Duodenal mucosa (tissue), 2 donors: ENCODE results near the gene AKR1D1.

Source experiments
- H3K27ac ChIP-seq: one replicate; pipeline ENCODE4 v1.7.0; 2013; ENCODE audit warnings: low read depth, low read length
- H3K27me3 ChIP-seq, 2 donors: one replicate each; pipeline ENCODE4 v1.7.0; 2013; ENCODE audit warnings: low read length in 2 of 2, control low read depth in 1 of 2; ENCODE audit not compliant: insufficient read depth in 2 of 2, control insufficient read depth in 1 of 2
- H3K36me3 ChIP-seq, 2 donors: one replicate each; pipeline ENCODE4 v1.7.0; 2013; ENCODE audit warnings: low read length in 2 of 2, control low read depth in 1 of 2; ENCODE audit not compliant: insufficient read depth in 2 of 2, control insufficient read depth in 1 of 2
- H3K4me1 ChIP-seq, 2 donors: one replicate each; pipeline ENCODE4 v1.7.0; 2013; ENCODE audit warnings: low read length in 2 of 2, control low read depth in 1 of 2; ENCODE audit not compliant: insufficient read depth in 2 of 2, control insufficient read depth in 1 of 2
- H3K4me3 ChIP-seq, 2 donors: one replicate each; pipeline ENCODE4 v1.7.0; 2013; ENCODE audit warnings: low read length in 2 of 2, low read depth in 1 of 2
- H3K9ac ChIP-seq, 2 donors: one replicate each; pipeline ENCODE4 v1.7.0; 2013; ENCODE audit warnings: low read length in 2 of 2, low read depth in 1 of 2
- H3K9me3 ChIP-seq, 2 donors: one replicate each; pipeline ENCODE4 v1.7.0; 2013; ENCODE audit warnings: low read length in 2 of 2, control low read depth in 1 of 2; ENCODE audit not compliant: control insufficient read depth in 1 of 2

Gene AKR1D1

DNA sequence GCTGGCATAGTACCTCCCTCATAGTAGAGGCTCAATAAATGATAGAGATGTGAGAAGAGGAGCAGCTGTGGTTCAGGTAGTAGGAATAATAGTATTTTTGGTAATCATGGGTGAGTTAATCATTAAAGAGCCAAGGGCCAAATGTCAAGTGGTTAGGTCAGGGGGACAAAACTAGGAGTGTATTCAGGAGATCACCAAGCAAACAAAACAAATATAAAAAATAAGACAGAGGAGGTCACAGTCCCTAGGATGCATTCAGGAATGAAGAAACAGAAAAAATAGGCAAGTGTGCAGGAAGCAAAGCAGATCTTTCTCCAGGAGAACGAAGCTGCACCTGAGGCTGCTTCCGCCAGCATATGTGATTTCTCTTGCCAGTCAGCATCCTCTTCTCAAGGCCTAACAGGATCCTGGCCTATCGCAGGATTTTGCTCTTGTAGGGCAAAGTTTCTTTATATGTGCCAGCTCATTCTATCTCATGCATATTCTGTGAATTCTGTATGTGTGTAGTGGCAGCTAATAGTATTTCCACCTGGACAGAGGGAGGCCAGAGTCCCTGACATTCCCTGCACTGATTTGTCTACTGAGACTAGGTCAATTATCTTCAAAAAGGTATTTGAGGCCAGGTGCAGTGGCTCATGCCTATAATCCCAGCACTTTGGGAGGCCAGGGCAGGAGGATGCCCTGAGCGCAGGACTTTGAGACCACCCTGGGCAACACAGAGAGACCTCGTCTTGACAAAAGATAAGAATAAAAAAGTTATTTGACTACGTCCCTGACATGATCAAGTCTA, 82.7 kb downstream of the AKR1D1 start:
- no peaks in the 10 kb centered on the region for H3K27me3 ChIP-seq
- H3K4me3 ChIP-seq: no peak overlapping the region
- peaks cover under 1% of the 10 kb centered on the region in 2 donors for H3K9me3 ChIP-seq
- no peaks in the 10 kb centered on the region for H3K4me1 ChIP-seq
- H3K36me3 ChIP-seq: no peaks in the 10 kb centered on the region
- H3K9ac ChIP-seq: no peak overlapping the region
- no peak overlapping the region for H3K27ac ChIP-seq

DNA sequence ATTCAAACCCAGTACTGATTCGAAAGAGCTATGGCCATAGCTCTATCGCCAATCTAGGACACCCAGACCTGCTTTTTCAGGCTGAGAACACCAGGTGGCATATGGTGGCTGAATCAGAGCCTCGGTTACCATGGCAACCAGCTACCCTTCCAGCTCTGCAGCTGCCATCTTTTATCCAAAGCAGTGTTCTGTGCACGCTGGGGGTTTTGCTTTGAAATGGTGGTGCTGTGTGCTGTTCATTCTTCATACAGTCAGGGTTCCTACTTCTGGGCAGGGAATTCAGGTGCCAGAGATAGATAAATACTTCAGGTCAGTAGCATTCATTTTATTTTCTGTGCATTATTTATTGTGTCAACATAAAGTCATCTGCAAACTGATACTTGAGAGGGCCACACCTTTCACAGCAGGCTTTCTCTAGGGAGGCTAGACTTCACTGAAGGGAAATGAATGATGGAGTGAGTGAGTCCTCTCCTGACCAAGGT, 85.4 kb downstream of the AKR1D1 start:
- H3K9me3 ChIP-seq: peaks cover 11 to 14% of the 10 kb centered on the region in 2 donors
- H3K27me3 ChIP-seq: no peaks in the 10 kb centered on the region
- H3K4me3 ChIP-seq: no peak overlapping the region
- H3K9ac ChIP-seq: no peak overlapping the region
- H3K27ac ChIP-seq: no peak overlapping the region
- H3K36me3 ChIP-seq: no peaks in the 10 kb centered on the region
- H3K4me1 ChIP-seq: no peaks in the 10 kb centered on the region

DNA sequence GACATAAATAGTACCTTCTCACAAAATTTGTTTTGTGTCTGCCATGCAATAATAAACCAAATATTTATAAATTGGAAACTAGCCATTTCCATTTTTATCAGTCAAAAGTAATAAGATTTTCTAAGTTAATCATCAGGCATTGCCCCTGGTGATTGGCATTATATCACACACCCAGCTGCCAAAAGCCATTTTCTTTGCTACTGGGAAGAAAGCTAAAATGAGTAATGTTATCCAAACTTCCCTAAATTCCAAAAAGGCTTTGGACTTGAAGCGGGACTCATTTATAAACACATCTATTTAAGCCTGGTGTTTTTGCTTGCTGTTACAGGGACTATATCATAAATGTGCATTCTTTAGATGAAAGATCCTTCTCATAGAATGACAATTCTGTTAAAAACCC, 86.0 kb downstream of the AKR1D1 start:
- no peaks in the 10 kb centered on the region for H3K36me3 ChIP-seq
- no peaks in the 10 kb centered on the region for H3K4me1 ChIP-seq
- no peak overlapping the region for H3K27ac ChIP-seq
- H3K9me3 ChIP-seq: peaks cover 11 to 14% of the 10 kb centered on the region in 2 donors
- no peaks in the 10 kb centered on the region for H3K27me3 ChIP-seq
- no peak overlapping the region for H3K4me3 ChIP-seq
- no peak overlapping the region for H3K9ac ChIP-seq

DNA sequence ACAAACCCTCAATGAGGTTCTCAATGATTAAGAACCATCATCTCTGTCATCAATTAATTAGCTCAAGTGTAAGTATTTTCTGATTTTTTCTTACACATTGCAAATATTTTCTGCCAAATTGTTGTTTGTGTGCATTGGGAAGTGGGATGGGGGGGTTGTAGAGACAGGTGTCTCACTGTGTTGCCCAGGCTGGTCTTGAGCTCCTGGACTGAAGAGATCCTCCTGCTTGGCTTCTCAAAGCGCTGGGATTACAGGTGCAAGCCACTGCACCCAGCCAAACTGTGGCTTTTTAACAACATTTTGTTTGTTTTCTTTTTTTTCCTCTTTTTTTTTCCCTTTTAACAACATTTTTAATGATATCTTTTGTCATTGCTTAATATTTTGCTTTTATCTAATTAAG, 87.5 kb downstream of the AKR1D1 start:
- H3K4me3 ChIP-seq: no peak overlapping the region
- H3K4me1 ChIP-seq: no peaks in the 10 kb centered on the region
- H3K27ac ChIP-seq: no peak overlapping the region
- peaks cover 11 to 14% of the 10 kb centered on the region in 2 donors for H3K9me3 ChIP-seq
- no peaks in the 10 kb centered on the region for H3K36me3 ChIP-seq
- no peaks in the 10 kb centered on the region for H3K27me3 ChIP-seq
- H3K9ac ChIP-seq: no peak overlapping the region

DNA sequence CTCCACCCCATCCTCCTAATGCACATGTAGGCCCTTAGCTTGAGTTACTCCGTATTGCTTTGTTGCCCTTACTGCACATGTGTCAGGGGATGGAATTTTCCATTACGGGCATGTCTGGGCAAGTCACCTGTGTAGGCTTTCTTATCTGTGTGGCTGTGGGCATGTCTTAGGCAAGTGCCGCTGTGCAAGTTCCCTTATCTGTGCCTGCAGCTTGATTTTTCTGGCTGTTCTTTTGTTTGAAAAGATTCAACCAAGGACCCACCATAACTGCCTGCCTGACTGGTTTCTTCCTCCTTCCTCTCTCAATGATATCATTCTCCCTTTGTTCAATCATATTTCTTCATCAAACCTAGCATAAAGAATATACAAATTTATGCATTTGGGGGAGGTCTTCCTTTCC, 88.5 kb downstream of the AKR1D1 start:
- Histone ChIP-seq H3K4me3 (no peak overlapping the region), H3K9ac (no peak overlapping the region), H3K9me3 (peaks cover 11 to 14% of the 10 kb centered on the region in 2 donors), H3K4me1 (no peaks in the 10 kb centered on the region), H3K27ac (no peak overlapping the region), H3K36me3 (no peaks in the 10 kb centered on the region), H3K27me3 (no peaks in the 10 kb centered on the region)

DNA sequence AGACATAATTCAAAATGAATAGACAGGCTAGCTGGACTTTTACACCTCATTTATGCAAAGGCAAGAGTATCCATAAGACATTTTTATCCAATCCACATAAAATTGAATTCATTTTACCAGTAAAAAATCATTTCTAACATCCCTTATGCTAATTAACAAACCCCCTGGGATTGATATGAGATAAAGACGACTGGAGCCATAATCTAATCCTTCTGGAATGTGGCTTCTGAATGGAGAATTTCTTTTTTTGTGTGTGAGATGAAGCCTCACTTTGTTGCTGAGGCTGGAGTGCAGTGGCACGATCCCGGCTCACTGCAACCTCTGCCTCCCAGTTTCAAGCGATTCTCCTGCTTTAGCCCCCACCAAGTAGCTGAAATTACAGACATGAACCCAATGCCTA, 90.4 kb downstream of the AKR1D1 start:
- Histone ChIP-seq H3K9me3 (peaks cover 11 to 14% of the 10 kb centered on the region in 2 donors), H3K36me3 (no peaks in the 10 kb centered on the region), H3K27ac (no peak overlapping the region), H3K4me1 (no peaks in the 10 kb centered on the region), H3K4me3 (no peak overlapping the region), H3K27me3 (no peaks in the 10 kb centered on the region), H3K9ac (no peak overlapping the region)

DNA sequence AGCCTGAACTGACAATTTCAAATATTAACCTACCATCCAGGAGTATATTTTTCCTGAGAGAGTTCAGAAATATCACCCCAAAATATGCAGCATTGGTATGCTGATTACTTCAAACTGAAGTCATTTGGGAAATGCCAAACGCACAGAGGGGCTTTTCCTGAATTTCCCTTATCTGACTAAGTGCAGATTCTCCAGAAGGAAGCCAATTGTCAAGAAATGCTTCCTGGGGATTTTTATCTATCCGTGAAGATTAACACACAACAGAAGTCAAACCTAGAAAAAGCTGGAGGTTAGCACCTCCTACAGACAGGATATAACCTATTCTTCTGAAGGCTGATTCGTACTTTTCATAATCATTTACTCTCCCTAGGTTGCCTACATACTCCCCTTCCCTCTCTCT, 91.0 kb downstream of the AKR1D1 start:
- Histone ChIP-seq H3K36me3 (no peaks in the 10 kb centered on the region), H3K4me1 (no peaks in the 10 kb centered on the region), H3K9me3 (peaks cover 11 to 14% of the 10 kb centered on the region in 2 donors), H3K27ac (no peak overlapping the region), H3K9ac (no peak overlapping the region), H3K4me3 (no peak overlapping the region), H3K27me3 (no peaks in the 10 kb centered on the region)

DNA sequence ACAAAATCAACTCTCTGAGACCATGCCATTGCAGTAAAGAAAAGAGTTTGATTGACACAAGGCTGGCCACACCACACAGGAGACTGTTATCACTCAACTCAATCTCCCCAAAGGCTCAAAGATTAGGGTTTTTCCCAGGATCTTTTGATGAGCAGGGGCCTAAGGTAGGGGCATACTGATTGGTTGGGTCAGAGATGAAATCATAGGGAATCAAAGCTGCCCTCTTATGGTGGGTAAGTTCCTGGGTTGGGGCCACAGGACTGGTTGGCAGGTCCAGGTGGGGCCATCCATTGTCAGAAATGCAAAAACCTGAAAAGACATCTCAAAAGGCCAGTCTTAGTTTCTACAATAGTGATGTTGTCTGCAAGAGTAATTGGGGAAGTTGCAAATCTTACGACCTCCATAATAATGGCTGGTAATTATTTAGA, 91.6 kb downstream of the AKR1D1 start:
- no peak overlapping the region for H3K27ac ChIP-seq
- H3K4me3 ChIP-seq: no peak overlapping the region
- H3K9ac ChIP-seq: no peak overlapping the region
- no peaks in the 10 kb centered on the region for H3K4me1 ChIP-seq
- no peaks in the 10 kb centered on the region for H3K36me3 ChIP-seq
- H3K9me3 ChIP-seq: peaks cover 13 to 14% of the 10 kb centered on the region in 2 donors
- H3K27me3 ChIP-seq: no peaks in the 10 kb centered on the region
